RWPE2 (cell line): ENCODE results near the gene XKR8.

ENCODE experiments used
- ATAC-seq: fragments of 200-7000 bp; cut with Tn5 transposase; 3 replicates; pipeline ENCODE4 v1.9.1; 2021; ENCODE audit warnings: low read depth
- DNase-seq: peaks from one replicate; pipeline ENCODE4 v3.0.0-alpha.2; 2020; ENCODE audit warnings: low spot score
- H3K27ac ChIP-seq: fragments of 450-650 bp; 2 replicates; pipeline ENCODE4 v1.5.1; 2017; ENCODE audit warnings: mild to moderate bottlenecking; ENCODE audit not compliant: poor library complexity, severe bottlenecking
- H3K27me3 ChIP-seq: fragments of 250-450 bp; sonication (Bioruptor Pico); 2 replicates; pipeline ENCODE4 v1.5.1; 2021; ENCODE audit warnings: mild to moderate bottlenecking, moderate library complexity; ENCODE audit not compliant: insufficient read depth, poor library complexity, severe bottlenecking
- H3K36me3 ChIP-seq: fragments of 250-450 bp; sonication (Bioruptor Pico); 2 replicates; pipeline ENCODE4 v1.5.1; 2020; ENCODE audit warnings: low read depth, mild to moderate bottlenecking, moderate library complexity
- H3K4me1 ChIP-seq: fragments of 250-450 bp; sonication (Bioruptor Pico); 2 replicates; pipeline ENCODE4 v1.5.1; 2021; ENCODE audit warnings: mild to moderate bottlenecking, moderate library complexity; ENCODE audit not compliant: insufficient read depth, poor library complexity, severe bottlenecking
- H3K4me3 ChIP-seq: fragments of 250-450 bp; sonication (Bioruptor Pico); 2 replicates; pipeline ENCODE4 v1.5.1; 2021; ENCODE audit warnings: mild to moderate bottlenecking, moderate library complexity; ENCODE audit not compliant: severe bottlenecking
- H3K9me3 ChIP-seq: fragments of 250-450 bp; sonication (Bioruptor Pico); 2 replicates; pipeline ENCODE4 v1.5.1; 2021; ENCODE audit warnings: mild to moderate bottlenecking, moderate library complexity; ENCODE audit not compliant: severe bottlenecking
- TF ChIP-seq, protein P1 (sequence below): fragments of 450-650 bp; IDR thresholded peaks from one replicate; pipeline ENCODE4 v1.5.1; 2017; ENCODE audit warnings: mild to moderate bottlenecking, moderate library complexity; ENCODE audit not compliant: poor library complexity, severe bottlenecking

Gene XKR8

DNA sequence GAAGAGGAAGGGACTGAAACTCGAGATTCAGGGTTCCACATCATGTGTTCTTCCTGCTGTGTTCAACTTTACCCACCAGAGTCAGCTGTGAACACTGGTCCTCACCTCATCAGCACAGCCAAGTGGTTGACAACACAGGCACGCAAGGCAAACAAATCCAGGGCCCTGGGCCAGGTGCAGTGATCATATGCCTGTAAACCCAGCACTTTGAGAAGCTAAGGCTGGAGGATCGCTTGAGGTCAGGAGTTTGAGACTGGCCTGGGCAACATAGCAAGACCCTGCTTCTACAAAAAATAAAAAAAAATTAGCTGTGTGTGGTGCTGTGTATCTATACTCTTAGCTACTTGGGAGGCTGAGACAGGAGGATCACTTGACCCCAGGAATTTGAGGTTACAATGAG lies 8.4 kb upstream of the XKR8 start:
- H3K27ac ChIP-seq: no peak overlapping the region
- H3K36me3 ChIP-seq: no peaks in the 10 kb centered on the region
- H3K9me3 ChIP-seq: no peaks in the 10 kb centered on the region
- TF ChIP-seq, protein P1, sequence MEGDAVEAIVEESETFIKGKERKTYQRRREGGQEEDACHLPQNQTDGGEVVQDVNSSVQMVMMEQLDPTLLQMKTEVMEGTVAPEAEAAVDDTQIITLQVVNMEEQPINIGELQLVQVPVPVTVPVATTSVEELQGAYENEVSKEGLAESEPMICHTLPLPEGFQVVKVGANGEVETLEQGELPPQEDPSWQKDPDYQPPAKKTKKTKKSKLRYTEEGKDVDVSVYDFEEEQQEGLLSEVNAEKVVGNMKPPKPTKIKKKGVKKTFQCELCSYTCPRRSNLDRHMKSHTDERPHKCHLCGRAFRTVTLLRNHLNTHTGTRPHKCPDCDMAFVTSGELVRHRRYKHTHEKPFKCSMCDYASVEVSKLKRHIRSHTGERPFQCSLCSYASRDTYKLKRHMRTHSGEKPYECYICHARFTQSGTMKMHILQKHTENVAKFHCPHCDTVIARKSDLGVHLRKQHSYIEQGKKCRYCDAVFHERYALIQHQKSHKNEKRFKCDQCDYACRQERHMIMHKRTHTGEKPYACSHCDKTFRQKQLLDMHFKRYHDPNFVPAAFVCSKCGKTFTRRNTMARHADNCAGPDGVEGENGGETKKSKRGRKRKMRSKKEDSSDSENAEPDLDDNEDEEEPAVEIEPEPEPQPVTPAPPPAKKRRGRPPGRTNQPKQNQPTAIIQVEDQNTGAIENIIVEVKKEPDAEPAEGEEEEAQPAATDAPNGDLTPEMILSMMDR: no peak
- DNase-seq: no peak
- no peak for ATAC-seq
- H3K4me1 ChIP-seq: no peaks in the 10 kb centered on the region
- no peak overlapping the region for H3K4me3 ChIP-seq
- H3K27me3 ChIP-seq: no peaks in the 10 kb centered on the region

DNA sequence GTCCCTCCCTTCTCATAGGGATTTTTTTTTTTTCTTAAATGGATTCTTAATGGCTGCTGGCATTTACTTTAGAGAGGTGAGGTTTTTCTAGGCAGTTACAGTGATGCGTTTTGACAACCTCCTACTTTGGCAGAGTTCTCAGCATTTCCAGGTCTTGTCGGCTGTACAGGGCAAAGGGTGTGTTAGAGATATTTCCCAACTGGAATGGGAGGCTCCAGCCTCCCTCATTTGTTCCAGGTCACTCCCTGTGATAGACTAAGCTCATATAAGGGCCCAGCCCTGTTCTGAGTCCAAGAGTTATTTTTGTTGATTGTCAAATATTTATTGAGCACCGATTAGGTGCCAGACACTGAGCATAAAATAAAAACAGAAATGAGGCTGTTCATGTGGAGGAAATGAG lies 7.6 kb upstream of the XKR8 start:
- H3K27me3 ChIP-seq: no peaks in the 10 kb centered on the region
- no peak for ATAC-seq
- no peaks in the 10 kb centered on the region for H3K4me1 ChIP-seq
- no peaks in the 10 kb centered on the region for H3K36me3 ChIP-seq
- no peak overlapping the region for H3K4me3 ChIP-seq
- H3K9me3 ChIP-seq: no peaks in the 10 kb centered on the region
- TF ChIP-seq, protein P1: no peak
- DNase-seq: no peak
- H3K27ac ChIP-seq: no peak overlapping the region

DNA sequence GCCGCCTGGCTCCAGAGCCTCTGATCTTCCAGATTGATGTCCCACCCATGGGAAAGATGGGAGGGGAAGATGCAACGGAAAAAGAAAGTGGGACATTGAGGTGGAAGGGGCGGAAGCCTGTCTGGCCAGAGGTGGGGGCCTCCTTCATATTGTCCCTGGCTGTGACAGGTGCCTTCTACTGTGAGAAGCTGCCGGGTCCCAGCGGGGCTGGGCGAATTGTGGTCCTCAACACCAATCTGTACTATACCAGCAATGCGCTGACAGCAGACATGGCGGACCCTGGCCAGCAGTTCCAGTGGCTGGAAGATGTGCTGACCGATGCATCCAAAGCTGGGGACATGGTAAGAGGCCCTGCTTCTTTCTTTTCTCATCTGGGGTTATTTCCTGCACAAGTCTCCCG lies 5.6 kb upstream of the XKR8 start:
- Histone ChIP-seq H3K27ac (no peak overlapping the region), H3K9me3 (no peaks in the 10 kb centered on the region), H3K4me3 (no peak overlapping the region), H3K36me3 (no peaks in the 10 kb centered on the region), H3K4me1 (no peaks in the 10 kb centered on the region), H3K27me3 (no peaks in the 10 kb centered on the region)
- ATAC-seq (no peak), DNase-seq (no peak)
- TF ChIP-seq, protein P1: no peak

DNA sequence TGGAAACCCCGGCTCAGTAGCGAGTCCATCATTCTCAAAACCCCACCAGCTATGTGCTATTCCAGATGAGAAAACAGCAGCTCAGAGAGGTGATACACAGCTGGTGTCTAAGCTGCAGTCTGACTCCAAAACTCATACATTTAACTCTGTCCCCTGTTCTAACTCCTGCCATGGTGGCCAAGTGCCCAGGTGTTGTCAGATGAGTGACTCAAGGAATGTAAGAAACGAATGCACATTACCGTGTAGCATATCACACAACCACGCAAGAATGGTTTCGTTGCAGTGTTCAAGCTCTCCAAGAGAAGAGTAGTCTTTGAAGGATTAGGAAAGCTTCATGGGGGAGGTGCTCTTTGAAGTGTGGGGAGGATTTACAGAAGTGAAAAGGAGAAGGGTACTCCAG lies 4.7 kb upstream of the XKR8 start:
- Histone ChIP-seq H3K36me3 (no peaks in the 10 kb centered on the region), H3K4me1 (no peaks in the 10 kb centered on the region), H3K27ac (no peak overlapping the region), H3K27me3 (no peaks in the 10 kb centered on the region), H3K9me3 (no peaks in the 10 kb centered on the region), H3K4me3 (no peak overlapping the region)
- TF ChIP-seq, protein P1: no peak
- ATAC-seq (no peak), DNase-seq (no peak)

DNA sequence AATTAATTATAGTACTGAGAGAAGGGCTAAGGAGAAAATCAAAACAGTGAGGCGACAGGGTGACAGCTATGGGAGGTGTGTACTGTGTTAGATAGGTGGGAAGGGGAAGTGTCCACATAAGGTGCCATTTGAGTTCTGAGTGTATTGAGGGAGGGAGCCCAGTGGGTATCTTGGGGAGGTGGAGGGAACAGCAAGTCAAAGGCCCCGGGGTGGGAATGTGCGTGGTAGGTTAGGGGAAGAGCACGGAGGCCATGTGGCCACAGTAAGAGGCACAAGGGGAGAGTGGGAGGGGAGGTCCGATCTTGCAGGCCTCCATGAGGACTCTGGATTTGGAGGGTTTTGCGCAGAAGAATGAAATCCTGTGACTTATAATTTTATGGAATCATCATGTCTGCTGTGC lies 3.0 kb upstream of the XKR8 start:
- DNase-seq (no peak), ATAC-seq (no peak)
- H3K9me3 ChIP-seq: no peaks in the 10 kb centered on the region
- H3K36me3 ChIP-seq: no peaks in the 10 kb centered on the region
- H3K27me3 ChIP-seq: no peaks in the 10 kb centered on the region
- TF ChIP-seq, protein P1: no peak
- peaks cover 7% of the 10 kb centered on the region for H3K4me1 ChIP-seq
- no peak overlapping the region for H3K27ac ChIP-seq
- no peak overlapping the region for H3K4me3 ChIP-seq
